HG02571 (cell line): Measurements from ENCODE around the gene SERPINA9.
"Not testable (repeated sequence)": the region's sequence is repeated elsewhere in the genome, so short reads cannot be mapped to it uniquely, and the experiment has no call there.

ENCODE experiments used
- ATAC-seq: cut with Tn5 transposase; IDR thresholded peaks from one replicate; pipeline ENCODE4 v1.9.1; 2021; ENCODE audit warnings: mild to moderate bottlenecking, moderate library complexity; ENCODE audit not compliant: unreplicated experiment

Gene SERPINA9

GRCh38 chr14:94476023-94476422, at the start of gene SERPINA9:
TSS of gene SERPINA9 (minus strand) at chr14:94476197. CDS start at chr14:94469840, 6,357 bp downstream.
- no peak for ATAC-seq

GRCh38 chr14:94524093-94524492, 48.1 kb upstream of the SERPINA9 start:
- no peak for ATAC-seq

- ATAC-seq = no peak
Observed at GRCh38 chr14:94523265-94523664, 47.3 kb upstream of the SERPINA9 start.

- ATAC-seq = no peak
Observed at GRCh38 chr14:94522115-94522724, 46.2 kb upstream of the SERPINA9 start.

- no peak for ATAC-seq
Observed at GRCh38 chr14:94521375-94522114, 45.5 kb upstream of the SERPINA9 start.

GRCh38 chr14:94517641-94518257, 41.8 kb upstream of the SERPINA9 start:
- no peak for ATAC-seq

- ATAC-seq = no peak
Observed at GRCh38 chr14:94517248-94517640, 41.2 kb upstream of the SERPINA9 start.

GRCh38 chr14:94515856-94516255, 39.9 kb upstream of the SERPINA9 start:
- ATAC-seq = no peak

- no peak for ATAC-seq
Observed at GRCh38 chr14:94515426-94515825, 39.4 kb upstream of the SERPINA9 start.

GRCh38 chr14:94514351-94514750, 38.4 kb upstream of the SERPINA9 start:
- ATAC-seq = no peak

GRCh38 chr14:94510481-94510880, 34.5 kb upstream of the SERPINA9 start:
- not testable (repeated sequence) for ATAC-seq

GRCh38 chr14:94509356-94509755, 33.4 kb upstream of the SERPINA9 start, which contains the start of gene SERPINA12:
TSS of gene SERPINA12 (minus strand) at chr14:94509469. CDS start at chr14:94498397, 11,072 bp downstream.
- no peak for ATAC-seq

GRCh38 chr14:94505641-94506040, 29.6 kb upstream of the SERPINA9 start:
- ATAC-seq = no peak

GRCh38 chr14:94505206-94505605, 29.2 kb upstream of the SERPINA9 start:
- ATAC-seq = no peak

- no peak for ATAC-seq
Observed at GRCh38 chr14:94501588-94502516, 25.9 kb upstream of the SERPINA9 start.

- ATAC-seq = no peak
Observed at GRCh38 chr14:94500264-94500663, 24.3 kb upstream of the SERPINA9 start.

- ATAC-seq = no peak
Observed at GRCh38 chr14:94499673-94500072, 23.7 kb upstream of the SERPINA9 start.

GRCh38 chr14:94498215-94498614, 22.2 kb upstream of the SERPINA9 start:
- ATAC-seq = no peak

GRCh38 chr14:94494085-94494484, 18.1 kb upstream of the SERPINA9 start:
- ATAC-seq = peak; percentile 61

GRCh38 chr14:94491511-94491910, 15.5 kb upstream of the SERPINA9 start:
- no peak for ATAC-seq

- ATAC-seq = no peak
Observed at GRCh38 chr14:94489336-94489735, 13.3 kb upstream of the SERPINA9 start.
